ENCODE results near the gene PFAS. TPM values are rescaled to one million over a fixed set of nuclear protein-coding genes. Genes with fewer than 3 reads are reported as not detected.

Gene PFAS
- total RNA-seq, 2 experiments from 2014 or later: 102 to 105 TPM

DNA sequence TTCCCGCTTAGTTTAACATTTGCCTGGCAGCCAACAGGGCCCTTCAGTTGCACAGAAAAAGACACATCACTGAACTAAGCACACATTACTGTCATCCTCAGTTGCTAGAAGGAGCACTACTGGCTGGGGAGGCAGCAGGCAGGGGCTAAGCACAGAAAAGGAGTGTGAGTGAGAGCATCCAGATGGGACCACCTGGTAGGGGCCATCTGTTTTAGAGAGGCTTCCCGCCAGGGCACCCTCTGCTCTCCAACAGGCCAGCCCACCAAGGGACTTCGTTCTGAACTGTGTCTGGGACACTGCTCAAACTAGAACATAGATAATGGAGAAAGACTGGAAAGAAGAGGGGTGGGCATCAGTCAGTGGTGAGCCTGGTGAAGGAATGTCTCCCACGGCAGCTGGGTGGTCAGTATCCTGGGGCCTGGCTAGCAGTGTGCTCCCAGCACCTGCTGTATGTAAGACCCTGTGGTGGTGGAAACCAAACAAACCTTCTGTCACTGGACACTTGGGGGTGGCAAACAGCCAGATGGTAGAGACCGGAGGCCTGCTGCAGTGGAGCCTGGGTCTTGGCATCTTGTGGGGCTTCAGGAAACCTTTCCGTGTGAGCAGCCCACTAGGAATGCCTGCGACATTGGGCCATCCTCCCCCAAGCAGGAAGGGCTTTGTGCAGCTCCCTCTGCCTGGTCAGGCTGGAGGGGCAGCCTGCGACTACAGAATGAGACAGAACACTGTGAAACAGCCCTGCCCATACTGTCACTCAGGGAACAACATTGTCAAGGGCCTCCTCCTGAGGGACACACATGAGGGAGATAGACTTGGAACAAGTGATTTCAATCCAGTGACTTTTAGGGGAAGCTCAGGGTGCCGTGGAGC, 26.6 kb downstream of the PFAS start:
- H3K27ac Mint-ChIP-seq: no peak overlapping the region
- DNase-seq: no peak
- H3K9me3 Mint-ChIP-seq: no peaks in the 10 kb centered on the region
- ChIA-PET POLR2A (interaction anchor here (0.7 kb wide), 1 partner anchor 16 kb away, joined by 3 read pairs; no protein-coding TSS in a partner anchor), CTCF (no interaction called here)
- no peaks in the 10 kb centered on the region for H3K27me3 Mint-ChIP-seq
- H3K4me1 Mint-ChIP-seq (ENCODE audit: low read depth): no peaks in the 10 kb centered on the region
- no peak overlapping the region for H3K4me3 Mint-ChIP-seq
- intact Hi-C loops (cut with micrococcal nuclease): no loop called here
- peaks cover 11% of the 10 kb centered on the region for H3K36me3 Mint-ChIP-seq

DNA sequence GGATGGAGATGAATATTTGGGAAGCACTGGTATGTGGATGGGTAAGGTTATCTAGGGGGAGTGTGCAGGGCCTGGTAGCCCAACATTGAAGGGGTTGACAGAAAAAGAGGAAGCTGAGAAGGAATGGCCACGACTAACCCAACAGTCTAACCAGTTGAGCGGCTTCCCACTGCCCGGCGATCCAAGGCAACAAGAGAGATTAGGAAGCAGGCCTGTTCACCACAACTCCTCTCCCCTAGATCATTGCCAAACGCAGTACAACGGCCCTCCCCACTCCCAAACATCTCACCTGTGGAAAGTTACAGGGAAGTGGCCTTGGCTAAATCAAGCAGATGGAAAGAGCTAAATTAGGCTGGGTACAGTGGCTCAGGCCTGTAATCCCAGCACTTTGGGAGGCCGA, 28.2 kb downstream of the PFAS start:
- H3K4me1 Mint-ChIP-seq (ENCODE audit: low read depth): no peaks in the 10 kb centered on the region
- no peaks in the 10 kb centered on the region for H3K9me3 Mint-ChIP-seq
- intact Hi-C loops (cut with micrococcal nuclease): no loop called here
- H3K27ac Mint-ChIP-seq: no peak overlapping the region
- H3K27me3 Mint-ChIP-seq: no peaks in the 10 kb centered on the region
- H3K36me3 Mint-ChIP-seq: peaks cover 4% of the 10 kb centered on the region
- ChIA-PET POLR2A (no interaction called here), CTCF (no interaction called here)
- H3K4me3 Mint-ChIP-seq: no peak overlapping the region
- DNase-seq: no peak

GRCh38 chr17:8282345-8282744, 33.3 kb downstream of the PFAS start:
- ChIA-PET POLR2A (no interaction called here), CTCF (no interaction called here)
- H3K36me3 Mint-ChIP-seq: no peaks in the 10 kb centered on the region
- DNase-seq: no peak
- no peak overlapping the region for H3K4me3 Mint-ChIP-seq
- no peaks in the 10 kb centered on the region for H3K9me3 Mint-ChIP-seq
- no peaks in the 10 kb centered on the region for H3K27me3 Mint-ChIP-seq
- no peak overlapping the region for H3K27ac Mint-ChIP-seq
- intact Hi-C loops (cut with micrococcal nuclease): no loop called here
- H3K4me1 Mint-ChIP-seq (ENCODE audit: low read depth): peaks cover 5% of the 10 kb centered on the region

DNA sequence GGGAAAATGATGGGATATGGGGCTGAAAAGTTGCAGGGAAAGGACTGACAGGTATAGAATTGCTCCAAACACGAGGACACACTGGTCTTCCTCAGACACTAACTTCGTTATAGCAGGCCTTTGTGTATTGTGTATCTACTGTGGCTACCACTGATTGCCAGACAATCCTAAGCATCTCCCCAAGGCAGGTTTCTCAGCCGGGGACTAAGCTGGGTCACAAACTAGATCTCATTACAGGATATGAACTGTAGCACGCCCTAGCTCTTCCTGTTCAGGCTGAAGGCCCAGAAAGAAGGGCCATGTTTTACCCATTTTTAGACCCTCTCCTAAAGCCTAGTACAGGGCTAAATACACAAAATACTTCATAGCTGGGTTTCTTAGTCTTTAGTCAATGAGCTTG, 34.3 kb downstream of the PFAS start:
- Mint-ChIP-seq H3K4me3 (no peak overlapping the region), H3K27me3 (no peaks in the 10 kb centered on the region), H3K9me3 (no peaks in the 10 kb centered on the region), H3K4me1 (ENCODE audit: low read depth) (peaks cover 12% of the 10 kb centered on the region), H3K36me3 (no peaks in the 10 kb centered on the region), H3K27ac (no peak overlapping the region)
- intact Hi-C loops (cut with micrococcal nuclease): no loop called here
- no peak for DNase-seq
- POLR2A ChIA-PET: interaction anchor here (0.7 to 1.2 kb wide), 3 partner anchors 12 to 35 kb away, joined by 3 to 7 read pairs (median 3); partner anchors contain the start of genes CTC1 and SLC25A35
- CTCF ChIA-PET: interaction anchor here (0.9 to 1.3 kb wide), 2 partner anchors 12 to 18 kb away, joined by 4 read pairs; partner anchors contain the start of gene SLC25A35

- CTCF ChIA-PET: interaction anchor here (0.9 to 1.3 kb wide), 2 partner anchors 11 to 17 kb away, joined by 4 read pairs; partner anchors contain the start of gene SLC25A35
These were observed 35.0 kb downstream of the PFAS start for GRCh38 chr17:8284126-8284525.

GRCh38 chr17:8285270-8286181, 36.4 kb downstream of the PFAS start:
- peaks cover 25% of the 10 kb centered on the region for H3K4me1 Mint-ChIP-seq (ENCODE audit: low read depth)
- intact Hi-C loops (cut with micrococcal nuclease): no loop called here

More at GRCh38 chr17:8284126-8284525, 35.0 kb downstream of the PFAS start:
- DNase-seq: no peak
- POLR2A ChIA-PET: interaction anchor here (0.7 to 1.2 kb wide), 3 partner anchors 11 to 36 kb away, joined by 3 to 7 read pairs (median 3); partner anchors contain the start of genes CTC1 and SLC25A35
- H3K4me1 Mint-ChIP-seq (ENCODE audit: low read depth): peaks cover 12% of the 10 kb centered on the region
- no peak overlapping the region for H3K4me3 Mint-ChIP-seq
- no peak overlapping the region for H3K27ac Mint-ChIP-seq
- intact Hi-C loops (cut with micrococcal nuclease): no loop called here
- no peaks in the 10 kb centered on the region for H3K9me3 Mint-ChIP-seq
- H3K36me3 Mint-ChIP-seq: no peaks in the 10 kb centered on the region
- no peaks in the 10 kb centered on the region for H3K27me3 Mint-ChIP-seq

DNA sequence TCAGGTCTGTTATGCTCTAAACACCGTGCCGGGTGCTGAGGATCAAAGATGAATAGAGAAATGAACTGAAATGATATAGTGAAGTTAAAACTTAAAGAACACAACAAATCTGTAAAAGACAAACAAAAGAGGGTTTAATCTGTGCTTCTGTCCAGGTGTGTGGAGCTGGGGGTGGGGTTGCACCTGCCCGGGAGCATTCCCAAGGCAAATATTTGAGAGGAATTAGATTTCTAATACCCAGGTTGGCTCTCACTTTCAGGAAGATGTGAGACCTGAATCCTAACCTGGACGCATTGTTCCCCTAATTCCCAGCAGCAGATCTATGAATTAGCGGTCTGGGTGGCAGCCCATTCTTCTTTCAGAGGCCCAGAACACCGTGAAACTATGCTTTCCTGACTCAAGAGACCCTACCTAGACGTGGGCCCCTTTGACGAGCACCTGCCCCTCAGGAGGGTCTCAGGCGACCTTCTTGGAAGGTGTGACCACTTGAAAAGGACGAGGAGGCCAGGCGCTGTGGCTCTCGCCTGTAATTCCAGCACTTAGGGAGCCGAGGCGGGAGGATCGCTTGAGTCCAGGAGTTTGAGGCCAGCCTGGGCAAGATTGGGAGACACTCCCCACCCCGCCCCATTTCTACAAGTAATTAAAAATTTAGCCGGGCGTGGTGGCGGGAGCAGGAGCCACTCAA, 38.7 kb downstream of the PFAS start:
- intact Hi-C loops (cut with micrococcal nuclease): loop anchor here (1.0 to 2.0 kb wide), 3 partner anchors 38 to 101 kb away; partner anchors contain the start of gene PFAS
- peaks cover 30% of the 10 kb centered on the region for H3K4me1 Mint-ChIP-seq (ENCODE audit: low read depth)
- no peaks in the 10 kb centered on the region for H3K27me3 Mint-ChIP-seq
- ChIA-PET POLR2A (interaction anchor here (0.6 to 1.7 kb wide), 6 partner anchors 10 to 99 kb away, joined by 3 to 26 read pairs (median 4); partner anchors contain the start of genes AURKB, CTC1 and PFAS), CTCF (interaction anchor here (1.7 to 2.1 kb wide), 2 partner anchors 13 to 89 kb away, joined by 6 to 9 read pairs; partner anchors contain the start of gene KRABD2)
- no peaks in the 10 kb centered on the region for H3K36me3 Mint-ChIP-seq
- peak overlapping the region; percentile 95 for H3K27ac Mint-ChIP-seq
- DNase-seq: no peak
- no peaks in the 10 kb centered on the region for H3K9me3 Mint-ChIP-seq
- H3K4me3 Mint-ChIP-seq: peak overlapping the region; percentile 93

More at GRCh38 chr17:8285270-8286181, 36.4 kb downstream of the PFAS start:
- no peaks in the 10 kb centered on the region for H3K27me3 Mint-ChIP-seq
- no peaks in the 10 kb centered on the region for H3K36me3 Mint-ChIP-seq
- no peak for DNase-seq
- H3K27ac Mint-ChIP-seq: no peak overlapping the region
- no peak overlapping the region for H3K4me3 Mint-ChIP-seq
- POLR2A ChIA-PET: interaction anchor here (1.5 kb wide), 1 partner anchor 10 kb away, joined by 4 read pairs; the partner anchor contains the start of gene SLC25A35
- CTCF ChIA-PET: no interaction called here
- no peaks in the 10 kb centered on the region for H3K9me3 Mint-ChIP-seq

DNA sequence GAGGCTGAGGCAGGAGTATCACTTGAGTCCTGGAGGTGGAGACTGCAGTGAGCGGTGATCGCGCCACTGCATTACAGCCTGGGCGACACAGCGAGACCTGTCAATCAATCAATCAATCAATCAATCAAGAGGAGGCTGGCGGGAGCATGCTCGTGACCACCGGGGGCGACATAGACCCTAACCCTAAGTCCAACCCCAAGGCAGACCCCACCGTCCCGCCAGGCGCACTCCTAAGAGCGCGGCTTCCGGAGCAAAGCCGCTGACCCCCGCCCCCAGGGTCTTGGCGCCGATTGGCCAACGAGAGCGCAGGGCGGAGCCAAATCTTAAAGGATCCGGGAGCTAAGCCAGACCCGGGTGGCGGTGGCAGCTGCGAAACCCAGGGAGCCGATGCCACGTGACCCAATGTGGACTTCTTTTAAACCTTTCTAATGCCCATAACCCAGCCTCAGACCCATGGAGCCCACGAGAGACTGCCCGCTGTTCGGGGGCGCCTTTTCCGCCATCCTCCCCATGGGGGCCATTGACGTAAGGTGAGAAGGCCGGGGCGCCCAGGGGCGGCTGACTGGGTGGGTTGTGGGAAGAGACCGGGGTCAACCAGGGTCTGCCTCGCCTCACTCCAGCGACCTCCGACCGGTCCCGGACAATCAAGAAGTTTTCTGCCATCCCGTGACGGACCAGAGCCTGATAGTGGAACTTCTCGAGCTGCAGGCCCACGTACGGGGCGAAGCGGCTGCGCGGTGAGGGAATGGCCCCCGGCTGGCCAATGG, 39.4 kb downstream of the PFAS start, which contains the start of gene RANGRF:
Gene RANGRF, plus strand, starts transcription at position 335 of the 767 bp plus-strand sequence. Its CDS starts 119 bp downstream, at position 454.
- DNase-seq: peak; percentile 91
- Mint-ChIP-seq H3K4me3 (peak within 1 kb of the TSS; percentile 93), H3K27me3 (no peaks in the 10 kb centered on the region), H3K4me1 (ENCODE audit: low read depth) (peaks cover 31% of the 10 kb centered on the region), H3K9me3 (no peaks in the 10 kb centered on the region), H3K27ac (peak within 1 kb of the TSS; percentile 95), H3K36me3 (no peaks in the 10 kb centered on the region)
- ChIA-PET POLR2A (interaction anchor here (0.6 to 1.7 kb wide), 7 partner anchors 9 to 115 kb away, joined by 3 to 26 read pairs (median 4); partner anchors contain the start of genes AURKB, CTC1 and PFAS), CTCF (interaction anchor here (1.7 to 2.1 kb wide), 2 partner anchors 12 to 88 kb away, joined by 6 to 9 read pairs; partner anchors contain the start of gene KRABD2)
- intact Hi-C loops (cut with micrococcal nuclease): loop anchor here (1.0 to 2.0 kb wide), 3 partner anchors 39 to 102 kb away; partner anchors contain the start of gene PFAS

DNA sequence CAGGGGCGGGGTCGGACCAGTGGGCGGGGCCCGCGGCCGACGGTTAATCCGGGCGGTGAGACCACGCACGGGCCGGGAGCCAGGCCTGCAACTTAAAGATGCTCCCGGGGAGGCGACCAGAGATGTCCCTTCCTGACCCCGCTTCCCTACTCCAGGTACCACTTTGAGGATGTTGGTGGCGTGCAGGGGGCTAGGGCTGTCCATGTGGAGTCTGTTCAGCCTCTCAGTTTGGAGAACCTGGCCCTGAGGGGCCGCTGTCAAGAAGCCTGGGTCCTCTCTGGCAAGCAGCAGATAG, 40.0 kb downstream of the PFAS start:
- intact Hi-C loops (cut with micrococcal nuclease): loop anchor here (2.0 kb wide), 2 partner anchors 66 to 102 kb away; no protein-coding TSS in a partner anchor
- H3K4me1 Mint-ChIP-seq (ENCODE audit: low read depth): peaks cover 32% of the 10 kb centered on the region
- no peaks in the 10 kb centered on the region for H3K36me3 Mint-ChIP-seq
- CTCF ChIA-PET: interaction anchor here (1.7 to 2.1 kb wide), 2 partner anchors 12 to 88 kb away, joined by 6 to 9 read pairs; partner anchors contain the start of gene KRABD2
- H3K4me3 Mint-ChIP-seq: peak overlapping the region; percentile 93
- peak; percentile 85 for DNase-seq
- POLR2A ChIA-PET: interaction anchor here (1.0 to 1.7 kb wide), 6 partner anchors 8 to 116 kb away, joined by 3 to 26 read pairs (median 4); partner anchors contain the start of genes AURKB, CTC1 and PFAS
- peak overlapping the region; percentile 95 for H3K27ac Mint-ChIP-seq
- H3K9me3 Mint-ChIP-seq: no peaks in the 10 kb centered on the region
- no peaks in the 10 kb centered on the region for H3K27me3 Mint-ChIP-seq

GRCh38 chr17:8290043-8290442, 41.0 kb downstream of the PFAS start:
- H3K9me3 Mint-ChIP-seq: no peaks in the 10 kb centered on the region
- no peak overlapping the region for H3K27ac Mint-ChIP-seq
- ChIA-PET CTCF (interaction anchor here (0.9 kb wide), 1 partner anchor 11 kb away, joined by 3 read pairs; no protein-coding TSS in a partner anchor), POLR2A (no interaction called here)
- no peaks in the 10 kb centered on the region for H3K27me3 Mint-ChIP-seq
- DNase-seq: no peak
- H3K4me1 Mint-ChIP-seq (ENCODE audit: low read depth): peaks cover 41% of the 10 kb centered on the region
- intact Hi-C loops (cut with micrococcal nuclease): no loop called here
- peak overlapping the region; percentile 93 for H3K4me3 Mint-ChIP-seq
- no peaks in the 10 kb centered on the region for H3K36me3 Mint-ChIP-seq

Measured in activated CD4-positive, alpha-beta memory T cell treated with anti-CD3 and anti-CD28 coated beads for 36 hours (primary cell).